Choroid plexus epithelial cell (primary cell): ENCODE data around the gene TMEM8B.
A peak's percentile ranks its signal among the peaks of the same experiment; 100 is the strongest.

ENCODE experiments used
- DNase-seq: peaks from one replicate; pipeline ENCODE4 v3.0.0-alpha.2; 2010; ENCODE audit warnings: low read depth
- H3K4me3 ChIP-seq: 2 replicates; pipeline ENCODE4 v1.5.1; 2011; ENCODE audit warnings: low read depth, mild to moderate bottlenecking, control low read depth, low read length, moderate library complexity
- CTCF ChIP-seq: conservative IDR thresholded peaks from 2 replicates; pipeline ENCODE4 v1.5.1; 2011; ENCODE audit warnings: low read depth, mild to moderate bottlenecking, control low read depth, inconsistent platforms, low read length, moderate library complexity

Gene TMEM8B

GRCh38 chr9:35847792-35848572, 19.0 kb downstream of the TMEM8B start:
- TF ChIP-seq CTCF = no peak
- no peak overlapping the region for H3K4me3 ChIP-seq
- DNase-seq = peak; percentile 78

- no peak overlapping the region for H3K4me3 ChIP-seq
- TF ChIP-seq CTCF = no peak
- no peak for DNase-seq
These were observed 23.3 kb downstream of the TMEM8B start for GRCh38 chr9:35852267-35852815.

GRCh38 chr9:35852876-35853865, 24.1 kb downstream of the TMEM8B start:
- TF ChIP-seq CTCF = no peak
- H3K4me3 ChIP-seq = no peak overlapping the region
- no peak for DNase-seq

GRCh38 chr9:35854091-35854762, 25.2 kb downstream of the TMEM8B start:
- DNase-seq = no peak
- H3K4me3 ChIP-seq = no peak overlapping the region
- no peak for TF ChIP-seq CTCF

- TF ChIP-seq CTCF = no peak
- no peak overlapping the region for H3K4me3 ChIP-seq
- no peak for DNase-seq
These were observed 27.2 kb downstream of the TMEM8B start for GRCh38 chr9:35856206-35856605.

- no peak overlapping the region for H3K4me3 ChIP-seq
- no peak for DNase-seq
- no peak for TF ChIP-seq CTCF
These were observed 27.9 kb downstream of the TMEM8B start for GRCh38 chr9:35856882-35857281.
